Embryonic facial prominence (tissue), 1 donor: ENCODE data around the gene DCTN3.

Experiments used
- DNase-seq: peaks from one replicate; pipeline ENCODE4 v3.0.0-alpha.2; 2016; ENCODE audit errors: extremely low spot score

The DCTN3 gene

DNA sequence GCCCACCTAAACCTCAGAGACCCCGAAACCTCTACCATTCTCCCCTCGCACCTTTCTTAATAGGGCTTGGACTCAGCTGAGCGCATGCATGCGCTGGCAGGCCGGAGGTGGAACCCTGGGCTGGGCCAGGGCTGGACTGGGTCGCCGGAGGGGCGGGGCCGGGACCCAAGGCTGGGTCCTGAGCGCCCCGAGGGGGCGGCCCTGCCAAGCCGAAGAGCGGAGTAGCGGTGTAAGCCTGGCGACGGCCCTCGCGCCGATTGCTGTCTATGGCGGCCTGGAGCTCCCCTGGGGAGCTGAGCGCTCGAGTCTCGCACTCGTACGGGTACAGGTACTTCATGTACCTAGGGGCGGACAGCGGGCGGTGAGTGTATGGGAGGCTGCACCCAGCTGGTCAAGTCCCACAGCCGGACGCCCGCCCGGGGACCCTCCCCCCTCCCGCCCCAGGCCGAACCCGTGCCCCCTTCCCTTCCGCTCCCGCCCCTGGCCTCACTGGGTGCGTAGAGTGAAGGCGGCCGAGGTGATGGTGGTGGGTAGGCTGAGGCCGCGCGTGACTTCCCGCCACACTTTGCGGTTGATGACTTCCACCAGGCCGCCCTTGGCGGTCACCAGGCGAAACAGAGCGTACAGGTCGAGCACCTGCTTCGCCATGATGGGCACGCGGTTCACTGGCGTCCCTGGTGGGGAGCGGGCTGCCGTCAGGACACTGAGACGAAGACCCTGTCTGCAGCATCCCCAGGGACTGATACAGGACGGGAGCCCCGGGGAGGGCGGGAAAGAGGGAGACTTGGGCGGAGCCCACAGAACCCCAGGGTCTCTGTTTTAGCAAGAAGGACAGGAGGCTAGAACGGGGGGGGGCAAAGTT, 3.3 kb upstream of the DCTN3 start:
- DNase-seq: no peak

DNA sequence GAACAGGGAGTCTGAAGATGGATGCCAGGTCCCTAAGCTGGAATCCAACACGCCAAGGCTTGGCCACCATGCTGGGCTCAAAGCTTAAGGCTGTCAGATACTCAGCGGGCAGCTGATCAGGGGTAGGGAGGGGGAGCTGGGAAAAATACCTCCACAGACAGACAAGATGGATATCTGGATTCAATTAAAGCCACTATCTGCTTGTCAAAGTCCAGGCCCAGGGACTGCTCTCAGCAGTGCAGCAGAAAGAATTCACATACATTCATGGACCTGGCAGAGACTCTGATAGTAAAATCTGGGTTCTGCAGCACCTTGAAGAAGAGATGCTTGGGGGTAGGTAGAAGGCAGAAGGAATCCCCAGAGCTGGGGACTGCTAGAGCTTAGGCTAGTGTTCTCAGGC, 5.2 kb downstream of the DCTN3 start:
- DNase-seq: no peak

- DNase-seq: no peak
Observed at GRCh38 chr9:34612788-34613390, 7.4 kb downstream of the DCTN3 start.

- no peak for DNase-seq
Observed at GRCh38 chr9:34611811-34612787, 8.2 kb downstream of the DCTN3 start, which contains the start of gene RPP25L. Gene RPP25L (minus strand): TSS chr9:34612097. CDS start chr9:34611296, 801 bp downstream.

DNA sequence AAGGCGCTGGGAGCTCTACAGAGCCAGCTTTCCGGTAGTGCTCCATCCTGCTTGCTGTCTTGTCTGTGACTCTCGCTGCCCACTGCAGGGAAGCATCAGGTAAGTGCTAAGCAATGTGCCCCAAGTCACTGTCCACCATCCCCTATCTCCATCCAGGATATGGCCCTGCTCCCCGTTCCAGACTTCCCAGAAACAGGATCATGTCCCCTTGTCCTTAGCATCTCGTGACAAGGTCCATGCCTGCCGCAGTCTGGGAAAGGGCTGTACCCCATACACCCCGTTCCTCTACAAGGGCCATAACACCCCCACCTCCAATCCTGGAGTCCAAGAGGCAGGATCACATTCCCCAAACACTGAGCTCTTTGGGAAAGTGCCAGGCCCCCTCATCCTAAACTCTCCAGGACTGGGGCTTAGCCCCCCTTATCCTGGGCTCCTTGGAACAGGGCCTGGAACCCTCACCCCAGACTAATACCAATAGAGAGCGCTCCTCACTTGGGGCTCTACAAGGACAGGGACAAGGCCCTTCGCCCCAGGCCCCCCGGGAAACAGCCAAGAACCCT, 9.0 kb downstream of the DCTN3 start:
- no peak for DNase-seq

DNA sequence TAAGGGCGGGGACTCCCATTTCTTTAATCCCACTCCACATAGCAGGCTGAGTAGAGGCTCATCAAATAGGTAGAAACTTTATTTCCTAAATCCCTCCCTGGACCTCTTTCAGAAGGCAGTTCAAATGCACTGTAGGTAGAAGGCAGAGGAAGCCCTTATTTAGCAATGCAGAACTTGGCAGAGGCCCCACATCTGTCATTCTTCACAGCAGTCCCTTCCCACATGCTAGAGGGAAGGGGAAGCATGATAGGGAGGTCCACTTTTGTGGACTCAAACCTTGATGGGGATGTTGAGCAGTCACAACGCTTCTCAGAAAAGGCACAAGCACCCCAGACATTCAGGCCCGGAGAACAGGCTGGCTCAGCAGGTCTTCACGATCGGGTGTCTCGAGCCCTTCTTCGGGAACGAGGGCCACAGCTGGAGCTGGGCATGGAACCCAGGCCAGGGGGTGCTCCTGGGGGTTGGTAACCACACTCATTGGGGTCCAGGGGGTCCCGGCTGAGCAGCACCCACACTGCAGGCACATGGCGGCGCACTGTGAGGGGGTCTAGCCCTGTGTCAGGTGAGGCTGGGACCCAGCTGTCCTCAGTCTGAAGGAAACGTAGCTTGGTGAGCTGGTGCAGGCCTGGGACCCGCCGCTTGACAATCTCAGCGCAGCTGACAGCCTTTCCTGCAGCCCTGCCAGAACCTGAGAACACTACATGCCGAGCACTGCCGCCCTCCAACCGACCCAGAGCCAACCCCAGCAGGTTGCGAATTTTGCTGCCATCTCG, 9.7 kb downstream of the DCTN3 start:
- no peak for DNase-seq

DNA sequence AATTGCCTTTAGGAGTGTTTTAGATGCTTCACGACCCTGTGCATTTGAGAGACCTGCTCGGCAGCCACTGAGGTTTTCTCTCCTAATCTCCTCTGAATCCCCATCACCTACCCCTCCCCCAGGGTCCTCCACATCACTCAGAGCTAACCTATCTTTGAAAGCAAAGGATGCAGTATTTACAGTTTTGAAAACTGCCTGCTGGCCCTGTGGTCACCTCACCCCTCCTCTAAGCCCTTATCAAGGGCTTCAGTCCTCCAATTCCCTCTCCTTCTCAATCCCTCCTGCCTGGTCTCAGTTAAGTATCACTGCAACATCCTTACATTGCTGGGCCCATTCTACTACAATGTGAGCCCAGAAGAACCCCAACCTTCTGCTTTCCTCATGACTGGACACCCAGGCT, 13.0 kb downstream of the DCTN3 start:
- no peak for DNase-seq

- no peak for DNase-seq
Observed at GRCh38 chr9:34606905-34607304, 13.4 kb downstream of the DCTN3 start.

DNA sequence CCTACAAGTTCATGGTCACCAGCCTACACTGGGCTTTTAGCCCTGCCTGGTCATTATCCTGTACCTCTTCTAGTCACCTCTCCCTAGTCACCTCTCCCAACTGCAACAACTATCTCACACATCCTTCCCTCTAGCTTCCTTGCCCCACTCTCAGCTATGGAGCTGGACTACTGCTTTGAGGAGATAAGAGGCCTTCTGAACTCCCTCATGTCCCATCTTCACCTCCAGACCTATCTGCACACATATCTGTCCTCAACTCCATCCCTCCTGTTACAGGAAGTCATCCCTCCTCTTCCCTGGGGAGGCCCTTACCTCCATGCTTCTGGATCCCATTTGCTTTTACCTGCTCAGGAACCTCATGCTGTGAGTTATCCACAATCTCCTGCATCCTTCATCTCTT, 14.1 kb downstream of the DCTN3 start:
- no peak for DNase-seq

DNA sequence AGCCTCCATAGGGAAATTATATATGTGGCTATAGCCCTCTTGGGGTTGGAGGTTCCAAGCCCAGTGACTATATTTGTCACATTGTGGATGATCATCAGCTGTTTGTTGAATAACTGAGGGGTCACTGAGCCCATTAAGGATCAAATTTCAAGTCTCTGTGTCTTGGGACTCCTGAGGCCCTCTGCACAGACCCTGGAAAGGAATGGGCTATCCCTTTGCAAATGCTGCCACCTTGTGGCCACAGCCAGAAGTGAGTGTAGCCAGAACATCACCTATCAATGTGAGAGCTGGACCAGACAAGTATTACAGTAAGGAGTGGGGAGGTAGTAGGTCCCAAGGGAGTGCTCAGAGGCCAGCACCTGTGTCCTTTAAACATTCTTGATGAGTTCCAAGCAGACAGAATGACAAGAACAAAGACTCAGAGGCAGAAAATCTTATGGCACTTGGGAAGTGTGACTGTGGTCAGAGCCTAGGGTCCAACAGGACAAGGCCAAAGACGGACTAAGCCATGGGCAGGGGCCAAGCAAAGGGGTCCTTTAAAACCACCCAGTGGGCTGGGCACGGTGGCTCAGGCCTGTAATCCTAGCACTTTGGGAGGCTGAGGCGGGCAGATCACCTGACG, 16.6 kb downstream of the DCTN3 start:
- no peak for DNase-seq

DNA sequence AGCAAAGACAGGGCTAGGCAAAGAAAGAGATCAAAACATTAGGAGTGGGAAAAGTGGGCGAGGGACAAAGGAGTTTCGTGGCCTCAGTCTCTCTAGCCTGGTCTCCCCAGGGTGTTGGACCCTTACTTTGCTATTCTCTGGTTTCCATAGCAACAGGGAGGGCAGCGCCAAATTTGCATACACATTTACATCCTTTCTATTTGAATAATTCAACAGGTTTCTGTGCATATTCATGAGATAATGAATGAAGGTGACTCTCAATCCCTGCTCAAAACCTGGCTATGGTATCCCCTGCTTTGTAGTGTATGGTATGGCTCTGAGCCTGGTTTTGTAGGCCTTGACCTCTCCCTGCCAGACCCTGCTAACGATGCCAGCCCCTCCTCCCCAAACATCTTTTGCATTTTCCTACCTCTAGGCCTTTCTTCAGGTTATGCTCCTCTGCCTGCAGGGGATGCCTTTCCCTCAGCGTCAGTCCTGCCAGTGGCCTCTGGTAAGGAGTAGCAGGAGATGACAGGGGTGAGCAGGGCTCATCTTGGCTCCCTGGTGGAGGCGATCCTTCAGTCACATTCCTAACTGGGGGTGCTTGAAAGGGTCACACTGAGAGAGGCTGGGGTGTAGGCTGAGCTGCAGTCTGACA, 18.2 kb downstream of the DCTN3 start:
- no peak for DNase-seq

GRCh38 chr9:34600908-34601307, 19.4 kb downstream of the DCTN3 start:
- DNase-seq: no peak

- no peak for DNase-seq
Observed at GRCh38 chr9:34599546-34599945, 20.7 kb downstream of the DCTN3 start.

GRCh38 chr9:34594177-34594576, 26.1 kb downstream of the DCTN3 start:
- DNase-seq: no peak

DNA sequence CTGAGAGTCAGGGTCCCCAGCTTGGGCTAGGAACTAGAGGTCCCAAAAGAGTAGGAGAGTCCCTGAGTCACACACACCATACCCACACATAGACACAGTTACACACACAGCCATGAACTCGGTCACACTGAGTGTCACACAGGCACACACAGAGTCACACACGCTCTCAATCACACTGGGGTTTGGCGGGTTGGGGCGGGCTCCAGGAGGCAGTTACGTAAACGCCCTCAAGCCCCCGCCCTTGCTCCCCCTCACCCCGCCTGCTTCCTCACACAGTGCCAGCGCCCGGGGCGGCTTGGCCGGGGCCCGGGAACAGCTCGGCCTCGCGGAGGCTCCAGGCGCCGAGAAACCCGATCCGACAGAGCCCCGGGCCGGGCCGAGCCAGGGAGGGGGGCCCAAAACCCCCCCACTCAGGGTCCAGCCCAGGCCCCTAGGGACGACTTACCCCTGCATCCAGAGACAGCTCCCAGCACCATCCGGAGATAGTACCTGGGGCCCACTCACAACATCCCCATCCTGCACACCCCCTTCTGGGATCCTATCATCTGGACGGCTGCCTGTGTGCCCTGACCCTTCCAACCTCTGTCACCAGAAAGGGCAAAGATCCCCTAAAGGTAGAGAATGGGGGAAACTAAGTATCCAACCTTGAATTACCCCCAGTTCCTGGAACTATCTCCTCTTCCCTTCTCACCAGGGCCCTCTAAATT, 27.2 kb downstream of the DCTN3 start:
- no peak for DNase-seq

DNA sequence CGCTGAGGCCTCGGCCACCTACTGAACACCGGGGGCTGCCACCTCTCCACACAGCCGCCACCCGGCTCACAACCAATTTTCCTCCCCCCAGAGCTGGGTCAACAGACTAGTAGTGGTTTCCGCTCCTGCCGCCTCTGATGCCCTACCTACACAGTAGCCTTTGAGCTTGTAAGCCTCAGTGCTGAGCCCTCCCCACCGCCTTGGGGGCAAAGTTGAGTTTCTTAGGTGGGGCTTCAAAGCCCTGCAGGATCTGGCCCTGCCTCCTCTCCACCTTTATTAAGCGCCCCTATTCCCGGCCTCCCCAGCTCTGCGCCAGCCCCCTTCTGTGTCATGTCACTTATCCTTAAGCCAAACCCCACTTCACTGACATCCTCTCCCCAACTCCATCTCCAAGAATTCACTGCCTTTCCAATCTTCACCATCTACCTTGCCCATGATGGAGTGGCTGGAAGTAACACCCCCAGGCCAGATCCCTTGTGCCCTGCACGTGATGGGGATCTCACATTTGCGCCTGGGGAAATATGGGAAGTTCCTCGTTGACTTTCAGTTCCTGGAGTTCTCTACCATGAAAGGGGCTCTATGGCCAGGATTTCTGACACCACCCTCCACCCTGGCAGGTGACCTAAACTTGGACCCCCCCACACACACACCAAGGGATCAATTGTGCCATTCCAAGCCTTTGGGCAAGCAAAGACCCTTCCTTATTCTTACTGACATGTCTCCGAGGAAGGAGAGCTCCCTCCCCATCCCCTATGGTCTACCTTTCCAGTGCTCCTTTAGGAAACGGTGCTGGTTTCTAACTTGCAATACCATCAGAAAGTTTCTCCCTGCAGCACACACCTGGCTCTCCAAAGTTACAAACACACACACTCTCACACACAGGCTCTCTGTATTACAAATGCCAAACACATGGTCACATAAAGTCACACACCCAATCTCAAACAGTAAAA, 28.1 kb downstream of the DCTN3 start:
- no peak for DNase-seq

- DNase-seq: peak; percentile 11
Observed at GRCh38 chr9:34591248-34591916, 28.9 kb downstream of the DCTN3 start.
